GM23248 (cell line): ENCODE data around the gene RFTN1. TPM values are rescaled to one million over a fixed set of nuclear protein-coding genes. Genes with fewer than 3 reads are reported as not detected.

ENCODE experiments used
- DNase-seq: peaks from one replicate; pipeline ENCODE4 v3.0.0-alpha.2; 2015
- H2AFZ ChIP-seq: fragments of 200-600 bp; sonication (generic); 2 replicates; pipeline ENCODE4 v1.6.1; 2016; ENCODE audit warnings: antibody characterized with exemption
- H3F3A ChIP-seq: fragments of 200-600 bp; sonication (generic); 2 replicates; pipeline ENCODE4 v1.6.1; 2016; ENCODE audit warnings: mild to moderate bottlenecking, antibody characterized with exemption, mixed run types; ENCODE audit not compliant: insufficient read depth
- H3K27ac ChIP-seq: fragments of 200-600 bp; sonication (generic); 2 replicates; pipeline ENCODE4 v1.5.1; 2016; ENCODE audit warnings: mild to moderate bottlenecking
- H3K27me3 ChIP-seq: fragments of 200-600 bp; sonication (generic); replicated peaks from 2 replicates; pipeline ENCODE4 v1.6.1; 2016; ENCODE audit warnings: mild to moderate bottlenecking; ENCODE audit not compliant: insufficient read depth
- H3K36me3 ChIP-seq: fragments of 200-600 bp; sonication (generic); 2 replicates; pipeline ENCODE4 v1.6.1; 2016; ENCODE audit warnings: low read depth, mild to moderate bottlenecking
- H3K4me1 ChIP-seq: fragments of 200-600 bp; sonication (generic); 2 replicates; pipeline ENCODE4 v1.6.1; 2016; ENCODE audit warnings: mild to moderate bottlenecking; ENCODE audit not compliant: insufficient read depth
- H3K4me2 ChIP-seq: fragments of 200-600 bp; sonication (generic); one replicate; pipeline ENCODE4 v1.6.1; 2016; ENCODE audit warnings: mild to moderate bottlenecking; ENCODE audit not compliant: unreplicated experiment
- H3K4me3 ChIP-seq: fragments of 200-600 bp; sonication (generic); 2 replicates; pipeline ENCODE4 v1.5.1; 2016; ENCODE audit warnings: mild to moderate bottlenecking
- H3K79me2 ChIP-seq: fragments of 200-600 bp; sonication (generic); 2 replicates; pipeline ENCODE4 v1.6.1; 2016; ENCODE audit warnings: mild to moderate bottlenecking; ENCODE audit not compliant: insufficient read depth
- H3K9ac ChIP-seq: fragments of 200-600 bp; sonication (generic); 2 replicates; pipeline ENCODE4 v1.6.1; 2016; ENCODE audit warnings: mild to moderate bottlenecking
- H3K9me2 ChIP-seq: fragments of 200-600 bp; sonication (generic); 2 replicates; pipeline ENCODE4 v1.6.1; 2016; ENCODE audit warnings: mixed run types, mild to moderate bottlenecking, moderate library complexity; ENCODE audit not compliant: insufficient read depth
- H3K9me3 ChIP-seq: fragments of 200-600 bp; sonication (generic); one replicate; pipeline ENCODE4 v1.6.1; 2017; ENCODE audit warnings: low read depth
- H4K20me1 ChIP-seq: fragments of 200-600 bp; sonication (generic); 2 replicates; pipeline ENCODE4 v1.6.0; 2016; ENCODE audit not compliant: insufficient read depth
- EZH2 ChIP-seq: fragments of 200-600 bp; sonication (generic); IDR thresholded peaks from 2 replicates; pipeline ENCODE4 v1.6.1; 2018; ENCODE audit warnings: antibody characterized with exemption, mild to moderate bottlenecking; ENCODE audit not compliant: insufficient read depth, poor library complexity, severe bottlenecking
- EZH2phosphoT487 ChIP-seq: fragments of 200-600 bp; sonication (generic); IDR thresholded peaks from 2 replicates; pipeline ENCODE4 v1.6.1; 2018; ENCODE audit warnings: antibody characterized with exemption, moderate library complexity, mild to moderate bottlenecking, low read depth; ENCODE audit not compliant: insufficient read depth
- WGBS, 2 experiments: methylation state at CpG; one replicate each; pipeline ENCODE4 v1.1.6; 2015 to 2017; ENCODE audit warnings: low lambda C conversion rate in 2 of 2, low coverage in 1 of 2; ENCODE audit errors: missing lambda C conversion rate in 2 of 2; 5-methylcytosine and 5-hydroxymethylcytosine counted together
- in situ Hi-C: fragments of 300-500 bp; cut with MboI; formaldehyde crosslinking; loops from 2 replicates; pipeline ENCODE4 v1.15.0; 2020
- polyA plus RNA-seq: library from polyadenylated mRNA; unstranded; fragments of >200 nt; fragmentation: Nextera tagmentation; extraction: Ambion mirVana; gene quantifications from 2 replicates; pipeline ENCODE4 v1.2.1, GENCODE V29; 2016
- total RNA-seq: library from RNA; depleted of rRNA; stranded (reverse); fragments of >200 nt; shearing (Covaris generic); gene quantifications from 2 replicates; pipeline ENCODE4 v1.2.3, GENCODE V29; 2014

Gene RFTN1
- total and polyA plus RNA-seq, 2 experiments from 2014 or later = 43.1 to 77.7 TPM

GRCh38 chr3:16523778-16524177 is 10.3 kb upstream of the RFTN1 start:
- no peaks in the 10 kb centered on the region for H3K79me2 ChIP-seq
- H3K9me2 ChIP-seq = no peaks in the 10 kb centered on the region
- H4K20me1 ChIP-seq = no peaks in the 10 kb centered on the region
- no peaks in the 10 kb centered on the region for H3K36me3 ChIP-seq
- H3K4me2 ChIP-seq = no peak overlapping the region
- 87 to 89% methylated on average over 2 of the region's 2 CpGs for WGBS, 2 experiments
- no peaks in the 10 kb centered on the region for H3F3A ChIP-seq
- no peaks in the 10 kb centered on the region for H3K4me1 ChIP-seq
- TF ChIP-seq EZH2phosphoT487 = no peak
- no peak for TF ChIP-seq EZH2
- H3K9ac ChIP-seq = no peak overlapping the region
- no peak overlapping the region for H3K27ac ChIP-seq
- no peak overlapping the region for H3K4me3 ChIP-seq
- DNase-seq = no peak
- in situ Hi-C loops = no loop called here
- peaks cover 19% of the 10 kb centered on the region for H3K27me3 ChIP-seq
- H2AFZ ChIP-seq = no peak overlapping the region
- peaks cover 3% of the 10 kb centered on the region for H3K9me3 ChIP-seq

GRCh38 chr3:16522834-16523233 is 9.3 kb upstream of the RFTN1 start:
- Histone ChIP-seq H2AFZ (no peak overlapping the region), H3F3A (no peaks in the 10 kb centered on the region), H3K27me3 (peaks cover 19% of the 10 kb centered on the region), H3K9ac (no peak overlapping the region), H3K9me3 (peaks cover 3% of the 10 kb centered on the region), H3K27ac (no peak overlapping the region), H3K36me3 (no peaks in the 10 kb centered on the region), H3K4me3 (no peak overlapping the region), H4K20me1 (no peaks in the 10 kb centered on the region), H3K79me2 (no peaks in the 10 kb centered on the region), H3K9me2 (no peaks in the 10 kb centered on the region), H3K4me1 (no peaks in the 10 kb centered on the region), H3K4me2 (no peak overlapping the region)
- no peak for DNase-seq
- in situ Hi-C loops = no loop called here
- TF ChIP-seq EZH2 = no peak
- TF ChIP-seq EZH2phosphoT487 = no peak

- Histone ChIP-seq H3K4me1 (peaks cover 6% of the 10 kb centered on the region; the same call in 1 of the 2 replicates), H3K9ac (no peak overlapping the region), H3K36me3 (no peaks in the 10 kb centered on the region), H2AFZ (no peak overlapping the region), H3K4me2 (no peak overlapping the region), H3K9me2 (no peaks in the 10 kb centered on the region), H3K79me2 (no peaks in the 10 kb centered on the region), H3F3A (no peaks in the 10 kb centered on the region), H3K9me3 (peaks cover 3% of the 10 kb centered on the region), H3K4me3 (no peak overlapping the region), H3K27ac (no peak overlapping the region), H4K20me1 (no peaks in the 10 kb centered on the region), H3K27me3 (peaks cover 19% of the 10 kb centered on the region)
- no peak for TF ChIP-seq EZH2phosphoT487
- TF ChIP-seq EZH2 = no peak
- DNase-seq = no peak
- 38 to 39% methylated on average over 5 of the region's 5 CpGs for WGBS, 2 experiments
- in situ Hi-C loops = no loop called here
Measured at GRCh38 chr3:16520970-16521881, 7.7 kb upstream of the RFTN1 start.

GRCh38 chr3:16520241-16520969 is 6.9 kb upstream of the RFTN1 start:
- no peaks in the 10 kb centered on the region for H3K36me3 ChIP-seq
- H3K79me2 ChIP-seq = no peaks in the 10 kb centered on the region
- peaks cover 19% of the 10 kb centered on the region for H3K27me3 ChIP-seq
- peaks cover 3% of the 10 kb centered on the region for H3K9me3 ChIP-seq
- H3F3A ChIP-seq = no peaks in the 10 kb centered on the region
- H2AFZ ChIP-seq = no peak overlapping the region
- H3K4me1 ChIP-seq = peaks cover 6% of the 10 kb centered on the region; the same call in 1 of the 2 replicates
- no peak overlapping the region for H3K27ac ChIP-seq
- 73 to 75% methylated on average over 6 of the region's 6 CpGs for WGBS, 2 experiments
- no peak for DNase-seq
- no peaks in the 10 kb centered on the region for H3K9me2 ChIP-seq
- H4K20me1 ChIP-seq = no peaks in the 10 kb centered on the region
- no peak overlapping the region for H3K4me2 ChIP-seq
- H3K4me3 ChIP-seq = no peak overlapping the region
- in situ Hi-C loops = no loop called here
- no peak overlapping the region for H3K9ac ChIP-seq
- TF ChIP-seq EZH2phosphoT487 (no peak), EZH2 (no peak)
